Measurements from ENCODE around the gene PRLH.
"Not testable (repeated sequence)": the region's sequence is repeated elsewhere in the genome, so short reads cannot be mapped to it uniquely, and the experiment has no call there.

Gene PRLH

GRCh38 chr2:237604391-237604790 lies 38.0 kb downstream of the PRLH start:
- no peak overlapping the region for H3K4me2 ChIP-seq (ENCODE audit: low read depth, low read length, poor library complexity, severe bottlenecking)
- no peaks in the 10 kb centered on the region for H3K9me3 ChIP-seq (ENCODE audit: insufficient read depth, low read depth, low read length)
- H3K9ac ChIP-seq (ENCODE audit: low read depth, low read length, poor library complexity, severe bottlenecking): peak overlapping the region; percentile 57
- H3K9me2 ChIP-seq (replicated peaks; ENCODE audit: low read depth, low read length): no peaks in the 10 kb centered on the region
- peaks cover 45% of the 10 kb centered on the region for H3K4me1 ChIP-seq (ENCODE audit: insufficient read depth, low read length, poor library complexity, severe bottlenecking)
- H3K79me2 ChIP-seq (ENCODE audit: insufficient read depth, low read length): no peaks in the 10 kb centered on the region
- H3K36me3 ChIP-seq (ENCODE audit: insufficient read depth, low read length): no peaks in the 10 kb centered on the region
- H3F3A ChIP-seq (ENCODE audit: low read depth): no peaks in the 10 kb centered on the region
- H2AFZ ChIP-seq (ENCODE audit: low read length): no peak overlapping the region
- H4K20me1 ChIP-seq (ENCODE audit: insufficient read depth, low read length, poor library complexity, severe bottlenecking): no peaks in the 10 kb centered on the region
- no peaks in the 10 kb centered on the region for H3K27me3 ChIP-seq (ENCODE audit: insufficient read depth, low read length, poor library complexity, severe bottlenecking)
- TF ChIP-seq EZH2phosphoT487 (IDR thresholded peaks at IDR 0.05; ENCODE audit: borderline replicate concordance) (no peak), CTCF (conservative IDR thresholded peaks at IDR 0.05; ENCODE audit: low read length) (no peak)
- H3K4me3 ChIP-seq (ENCODE audit: low read length, poor library complexity, severe bottlenecking): no peak overlapping the region

DNA sequence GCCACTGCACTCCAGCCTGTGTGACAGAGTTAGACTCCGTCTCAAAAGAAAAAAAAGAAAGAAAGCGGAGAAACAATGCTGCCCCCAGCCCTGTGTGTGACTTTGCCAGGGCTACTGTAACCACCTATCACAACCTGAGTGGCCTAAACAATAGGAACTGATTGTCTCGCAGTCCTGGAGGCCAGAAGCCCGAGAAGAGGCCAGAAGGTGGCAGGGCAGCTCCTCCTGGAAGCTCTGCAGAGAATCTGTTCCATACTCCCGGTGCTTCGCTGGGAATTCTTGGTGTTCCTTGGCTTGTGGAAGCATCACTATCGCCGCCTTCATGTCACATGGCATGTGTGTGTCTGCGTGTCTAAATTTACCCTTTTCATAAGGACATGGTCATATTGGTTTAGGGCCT lies 38.6 kb downstream of the PRLH start:
- TF ChIP-seq EZH2phosphoT487 (IDR thresholded peaks at IDR 0.05; ENCODE audit: borderline replicate concordance): no peak
- peak; percentile 46 for TF ChIP-seq CTCF (conservative IDR thresholded peaks at IDR 0.05; ENCODE audit: low read length)

DNA sequence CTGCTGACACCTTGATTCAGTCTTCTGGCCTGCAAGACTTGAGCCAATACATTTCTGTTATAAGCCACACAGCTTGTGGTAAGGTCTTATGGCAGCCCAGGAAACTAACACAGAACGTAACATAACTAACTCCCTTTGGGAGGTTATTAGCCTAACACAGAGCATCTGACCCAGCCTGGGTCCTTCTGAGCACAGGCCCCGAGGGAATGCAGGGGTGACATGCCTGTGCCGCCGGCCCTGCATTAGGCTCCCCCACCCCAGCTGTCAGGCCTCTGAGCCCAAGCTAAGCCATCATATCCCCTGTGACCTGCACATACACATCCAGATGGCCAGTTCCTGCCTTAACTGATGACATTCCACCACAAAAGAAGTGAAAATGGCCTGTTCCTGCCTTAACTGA lies 40.1 kb downstream of the PRLH start:
- not testable (repeated sequence) for H3K4me3 ChIP-seq (ENCODE audit: low read length, poor library complexity, severe bottlenecking); H3K9me2 ChIP-seq (replicated peaks; ENCODE audit: low read depth, low read length); H4K20me1 ChIP-seq (ENCODE audit: insufficient read depth, low read length, poor library complexity, severe bottlenecking); H3F3A ChIP-seq (ENCODE audit: low read depth); H2AFZ ChIP-seq (ENCODE audit: low read length); H3K9ac ChIP-seq (ENCODE audit: low read depth, low read length, poor library complexity, severe bottlenecking); H3K9me3 ChIP-seq (ENCODE audit: insufficient read depth, low read depth, low read length); H3K79me2 ChIP-seq (ENCODE audit: insufficient read depth, low read length); H3K4me2 ChIP-seq (ENCODE audit: low read depth, low read length, poor library complexity, severe bottlenecking); H3K27me3 ChIP-seq (ENCODE audit: insufficient read depth, low read length, poor library complexity, severe bottlenecking); H3K36me3 ChIP-seq (ENCODE audit: insufficient read depth, low read length)
- H3K4me1 ChIP-seq (ENCODE audit: insufficient read depth, low read length, poor library complexity, severe bottlenecking): peaks cover 40% of the 10 kb centered on the region

More for the DNA sequence above, 38.6 kb downstream of the PRLH start:
- H3K9me3 ChIP-seq (ENCODE audit: insufficient read depth, low read depth, low read length): no peaks in the 10 kb centered on the region
- H3K4me2 ChIP-seq (ENCODE audit: low read depth, low read length, poor library complexity, severe bottlenecking): no peak overlapping the region
- H3K36me3 ChIP-seq (ENCODE audit: insufficient read depth, low read length): no peaks in the 10 kb centered on the region
- H3K9me2 ChIP-seq (replicated peaks; ENCODE audit: low read depth, low read length): no peaks in the 10 kb centered on the region
- no peaks in the 10 kb centered on the region for H3F3A ChIP-seq (ENCODE audit: low read depth)
- H3K4me3 ChIP-seq (ENCODE audit: low read length, poor library complexity, severe bottlenecking): no peak overlapping the region
- H2AFZ ChIP-seq (ENCODE audit: low read length): no peak overlapping the region
- no peaks in the 10 kb centered on the region for H3K79me2 ChIP-seq (ENCODE audit: insufficient read depth, low read length)
- H3K4me1 ChIP-seq (ENCODE audit: insufficient read depth, low read length, poor library complexity, severe bottlenecking): peaks cover 45% of the 10 kb centered on the region
- H3K27me3 ChIP-seq (ENCODE audit: insufficient read depth, low read length, poor library complexity, severe bottlenecking): no peaks in the 10 kb centered on the region
- H4K20me1 ChIP-seq (ENCODE audit: insufficient read depth, low read length, poor library complexity, severe bottlenecking): no peaks in the 10 kb centered on the region
- H3K9ac ChIP-seq (ENCODE audit: low read depth, low read length, poor library complexity, severe bottlenecking): no peak overlapping the region

- Histone ChIP-seq H3K9ac (ENCODE audit: low read depth, low read length, poor library complexity, severe bottlenecking) (no peak overlapping the region), H3K4me3 (ENCODE audit: low read length, poor library complexity, severe bottlenecking) (no peak overlapping the region), H3K27me3 (ENCODE audit: insufficient read depth, low read length, poor library complexity, severe bottlenecking) (no peaks in the 10 kb centered on the region), H3K4me2 (ENCODE audit: low read depth, low read length, poor library complexity, severe bottlenecking) (no peak overlapping the region), H3K79me2 (ENCODE audit: insufficient read depth, low read length) (no peaks in the 10 kb centered on the region), H3F3A (ENCODE audit: low read depth) (no peaks in the 10 kb centered on the region; the same call in 1 of the 2 replicates), H3K9me3 (ENCODE audit: insufficient read depth, low read depth, low read length) (no peaks in the 10 kb centered on the region), H3K4me1 (ENCODE audit: insufficient read depth, low read length, poor library complexity, severe bottlenecking) (peaks cover 42% of the 10 kb centered on the region), H2AFZ (ENCODE audit: low read length) (no peak overlapping the region), H3K36me3 (ENCODE audit: insufficient read depth, low read length) (no peaks in the 10 kb centered on the region), H4K20me1 (ENCODE audit: insufficient read depth, low read length, poor library complexity, severe bottlenecking) (no peaks in the 10 kb centered on the region), H3K9me2 (replicated peaks; ENCODE audit: low read depth, low read length) (no peaks in the 10 kb centered on the region)
- TF ChIP-seq EZH2phosphoT487 (IDR thresholded peaks at IDR 0.05; ENCODE audit: borderline replicate concordance) (no peak), CTCF (conservative IDR thresholded peaks at IDR 0.05; ENCODE audit: low read length) (no peak)
Measured at GRCh38 chr2:237612527-237613357, 46.4 kb downstream of the PRLH start.
